HG02840 (cell line): Measurements from ENCODE around the gene TEC.

Experiments used
- ATAC-seq: cut with Tn5 transposase; IDR thresholded peaks from one replicate; pipeline ENCODE4 v1.9.1; 2021; ENCODE audit warnings: mild to moderate bottlenecking, moderate library complexity, moderate number of reproducible peaks; ENCODE audit not compliant: unreplicated experiment, low FRiP score

Gene TEC

GRCh38 chr4:48102303-48102702, 167.3 kb downstream of the TEC start:
- no peak for ATAC-seq

- ATAC-seq = no peak
Measured at GRCh38 chr4:48100256-48100655, 169.4 kb downstream of the TEC start.

- no peak for ATAC-seq
Measured at GRCh38 chr4:48095441-48095840, 174.2 kb downstream of the TEC start.

- no peak for ATAC-seq
Measured at GRCh38 chr4:48093991-48094416, 175.6 kb downstream of the TEC start.

GRCh38 chr4:48090621-48091020, 179.0 kb downstream of the TEC start:
- no peak for ATAC-seq

- no peak for ATAC-seq
Measured at GRCh38 chr4:48085821-48086589, 183.6 kb downstream of the TEC start.
